Astrocyte (in vitro differentiated cells and primary cell): ENCODE measurements around the gene KIAA1217. TPM values are rescaled to one million over a fixed set of nuclear protein-coding genes. Genes with fewer than 3 reads are reported as not detected.

Experiments used
- DNase-seq: peaks from one replicate; pipeline ENCODE4 v3.0.0-alpha.2; 2010; ENCODE audit warnings: low read depth
- FAIRE-seq: peaks from 2 replicates; lab custom pipeline; 2011; peaks lifted over from hg19 to GRCh38; lab: Jason Lieb, UNC
- H2AFZ ChIP-seq: 2 replicates; pipeline ENCODE4 v1.6.0; 2012; ENCODE audit warnings: low read depth, low read length, inconsistent platforms
- H3K27ac ChIP-seq: 2 replicates; pipeline ENCODE4 v1.5.1; 2011; ENCODE audit warnings: low read depth, low read length, inconsistent platforms
- H3K27me3 ChIP-seq: 2 replicates; pipeline ENCODE4 v1.6.0; 2011; ENCODE audit warnings: low read length, inconsistent platforms; ENCODE audit not compliant: insufficient read depth
- H3K36me3 ChIP-seq: 2 replicates; pipeline ENCODE4 v1.5.1; 2011; ENCODE audit warnings: low read length, inconsistent platforms; ENCODE audit not compliant: insufficient read depth
- H3K4me1 ChIP-seq: 2 replicates; pipeline ENCODE4 v1.5.1; 2011; ENCODE audit warnings: low read length, inconsistent platforms; ENCODE audit not compliant: insufficient read depth
- H3K4me2 ChIP-seq: 2 replicates; pipeline ENCODE4 v1.6.0; 2012; ENCODE audit warnings: low read length, inconsistent platforms
- H3K4me3 ChIP-seq: 2 replicates; pipeline ENCODE4 v1.5.1; 2011; ENCODE audit warnings: low read depth, mild to moderate bottlenecking, low read length, inconsistent platforms; ENCODE audit not compliant: insufficient read depth
- H3K79me2 ChIP-seq: 2 replicates; pipeline ENCODE4 v1.6.0; 2012; ENCODE audit warnings: mild to moderate bottlenecking, low read length, inconsistent platforms; ENCODE audit not compliant: insufficient read depth
- H3K9ac ChIP-seq: 2 replicates; pipeline ENCODE4 v1.6.0; 2012; ENCODE audit warnings: mild to moderate bottlenecking, low read length, inconsistent platforms
- H3K9me3 ChIP-seq: 2 replicates; pipeline ENCODE4 v1.5.1; 2012; ENCODE audit warnings: low read depth, mild to moderate bottlenecking, low read length, inconsistent platforms; ENCODE audit not compliant: insufficient read depth
- H4K20me1 ChIP-seq: 2 replicates; pipeline ENCODE4 v1.6.0; 2012; ENCODE audit warnings: low read length, inconsistent platforms; ENCODE audit not compliant: insufficient read depth
- H3K27ac Mint-ChIP-seq: one replicate; pipeline ENCODE4 v1.8.0; 2021; ENCODE audit warnings: mild to moderate bottlenecking, mixed read lengths; ENCODE audit not compliant: unreplicated experiment
- H3K27me3 Mint-ChIP-seq: one replicate; pipeline ENCODE4 v1.8.0; 2021; ENCODE audit warnings: low read depth, mixed read lengths; ENCODE audit not compliant: unreplicated experiment
- H3K36me3 Mint-ChIP-seq: one replicate; pipeline ENCODE4 v1.8.0; 2021; ENCODE audit warnings: low read depth, mixed read lengths; ENCODE audit not compliant: unreplicated experiment
- H3K4me1 Mint-ChIP-seq: one replicate; pipeline ENCODE4 v1.8.0; 2021; ENCODE audit warnings: low read depth, mixed read lengths; ENCODE audit not compliant: unreplicated experiment
- H3K4me3 Mint-ChIP-seq: one replicate; pipeline ENCODE4 v1.8.0; 2021; ENCODE audit warnings: mild to moderate bottlenecking, moderate library complexity, mixed read lengths; ENCODE audit not compliant: unreplicated experiment
- H3K9me3 Mint-ChIP-seq: one replicate; pipeline ENCODE4 v1.8.0; 2021; ENCODE audit warnings: mild to moderate bottlenecking, mixed read lengths; ENCODE audit not compliant: unreplicated experiment
- CTCF ChIP-seq: IDR thresholded peaks from 2 replicates; pipeline ENCODE4 v1.5.1; 2011; ENCODE audit warnings: low read depth, mild to moderate bottlenecking, inconsistent platforms, low read length, moderate library complexity; ENCODE audit not compliant: insufficient read depth
- EZH2 ChIP-seq: IDR thresholded peaks from 2 replicates; pipeline ENCODE4 v1.6.1; 2012; ENCODE audit warnings: mild to moderate bottlenecking, low read length, inconsistent platforms; ENCODE audit not compliant: insufficient read depth
- total RNA-seq: library from RNA; stranded (reverse); gene quantifications from 2 replicates; pipeline ENCODE4 v1.2.1, GENCODE V29; 2021

The KIAA1217 gene
- total RNA-seq, 1 donor from 2014 or later: 31.8 TPM

- FAIRE-seq: no peak
- Histone ChIP-seq H3K79me2 (no peaks in the 10 kb centered on the region), H3K9ac (no peak overlapping the region), H4K20me1 (no peaks in the 10 kb centered on the region), H3K9me3 (no peaks in the 10 kb centered on the region), H3K4me2 (no peak overlapping the region), H3K4me1 (peaks cover 17% of the 10 kb centered on the region), H3K27me3 (no peaks in the 10 kb centered on the region), H3K36me3 (no peaks in the 10 kb centered on the region), H3K27ac (no peak overlapping the region), H2AFZ (no peak overlapping the region), H3K4me3 (no peak overlapping the region)
- Mint-ChIP-seq H3K27ac (peak overlapping the region; percentile 47), H3K36me3 (peaks cover 4% of the 10 kb centered on the region), H3K4me3 (no peak overlapping the region), H3K9me3 (no peaks in the 10 kb centered on the region), H3K4me1 (peaks cover 35% of the 10 kb centered on the region), H3K27me3 (no peaks in the 10 kb centered on the region)
- no peak for TF ChIP-seq EZH2
- no peak for TF ChIP-seq CTCF
- DNase-seq: no peak
These were observed 221.7 kb downstream of the KIAA1217 start for GRCh38 chr10:24430591-24430990.

- H3K9me3 Mint-ChIP-seq: no peaks in the 10 kb centered on the region
- no peaks in the 10 kb centered on the region for H3K9me3 ChIP-seq
- no peak overlapping the region for H3K27ac Mint-ChIP-seq
- peak overlapping the region; percentile 27 for H2AFZ ChIP-seq
- no peaks in the 10 kb centered on the region for H3K27me3 Mint-ChIP-seq
- H3K4me1 ChIP-seq: peaks cover 19% of the 10 kb centered on the region
- H3K4me1 Mint-ChIP-seq: peaks cover 33% of the 10 kb centered on the region
- peaks cover 4% of the 10 kb centered on the region for H3K36me3 Mint-ChIP-seq
- H3K4me2 ChIP-seq: peak overlapping the region; percentile 43
- H3K27ac ChIP-seq: peak overlapping the region; percentile 30
- FAIRE-seq (no peak), DNase-seq (peak; percentile 32)
- H3K36me3 ChIP-seq: no peaks in the 10 kb centered on the region
- TF ChIP-seq CTCF: no peak
- no peak for TF ChIP-seq EZH2
- no peak overlapping the region for H3K4me3 ChIP-seq
- H3K27me3 ChIP-seq: no peaks in the 10 kb centered on the region
- H4K20me1 ChIP-seq: no peaks in the 10 kb centered on the region
- no peaks in the 10 kb centered on the region for H3K79me2 ChIP-seq
- no peak overlapping the region for H3K9ac ChIP-seq
- H3K4me3 Mint-ChIP-seq: no peak overlapping the region
These were observed 223.8 kb downstream of the KIAA1217 start for GRCh38 chr10:24432478-24433416.

- Mint-ChIP-seq H3K9me3 (no peaks in the 10 kb centered on the region), H3K4me3 (no peak overlapping the region), H3K27me3 (no peaks in the 10 kb centered on the region), H3K27ac (no peak overlapping the region), H3K36me3 (peaks cover 4% of the 10 kb centered on the region), H3K4me1 (peaks cover 31% of the 10 kb centered on the region)
- Histone ChIP-seq H3K9ac (no peak overlapping the region), H3K4me2 (no peak overlapping the region), H4K20me1 (no peaks in the 10 kb centered on the region), H3K4me1 (peaks cover 20% of the 10 kb centered on the region), H3K79me2 (no peaks in the 10 kb centered on the region), H2AFZ (no peak overlapping the region), H3K4me3 (no peak overlapping the region), H3K9me3 (no peaks in the 10 kb centered on the region), H3K27me3 (no peaks in the 10 kb centered on the region), H3K27ac (no peak overlapping the region), H3K36me3 (no peaks in the 10 kb centered on the region)
- no peak for TF ChIP-seq EZH2
- TF ChIP-seq CTCF: no peak
- DNase-seq (no peak), FAIRE-seq (no peak)
These were observed 224.8 kb downstream of the KIAA1217 start for GRCh38 chr10:24433705-24434104.
